Keratinocyte (primary cell): ENCODE results near the gene CFP. TPM values are rescaled to one million over a fixed set of nuclear protein-coding genes. Genes with fewer than 3 reads are reported as not detected.

ENCODE experiments used
- DNase-seq: peaks from one replicate; pipeline ENCODE4 v3.0.0-alpha.2; 2011; ENCODE audit warnings: low read depth, missing footprints, low spot score
- FAIRE-seq: peaks from 2 replicates; lab custom pipeline; 2011; peaks lifted over from hg19 to GRCh38; lab: Jason Lieb, UNC
- H2AFZ ChIP-seq: 2 replicates; pipeline ENCODE4 v1.6.0; 2012; ENCODE audit warnings: low read length, control low read depth, inconsistent platforms; ENCODE audit not compliant: control insufficient read depth
- H3K27ac ChIP-seq: 2 replicates; pipeline ENCODE4 v1.5.1; 2011; ENCODE audit warnings: low read length; ENCODE audit not compliant: control insufficient read depth, insufficient read depth
- H3K27me3 ChIP-seq: 3 replicates; pipeline ENCODE4 v1.6.0; 2011; ENCODE audit warnings: low read length; ENCODE audit not compliant: control insufficient read depth, insufficient read depth; ENCODE audit errors: extremely low read depth
- H3K36me3 ChIP-seq, 2 experiments: 2 replicates in 1 of 2; 3 replicates in 1 of 2; pipeline ENCODE4 v1.5.1; 2011; ENCODE audit warnings: low read length in 2 of 2, mild to moderate bottlenecking in 1 of 2; ENCODE audit not compliant: control insufficient read depth in 2 of 2, insufficient read depth in 2 of 2; ENCODE audit errors: extremely low read depth in 1 of 2
- H3K4me1 ChIP-seq: 3 replicates; pipeline ENCODE4 v1.5.1; 2011; ENCODE audit warnings: low read length; ENCODE audit not compliant: control insufficient read depth, insufficient read depth; ENCODE audit errors: extremely low read depth
- H3K4me2 ChIP-seq: 3 replicates; pipeline ENCODE4 v1.6.0; 2011; ENCODE audit warnings: low read depth, low read length; ENCODE audit not compliant: control insufficient read depth, insufficient read depth; ENCODE audit errors: extremely low read depth
- H3K4me3 ChIP-seq, 3 experiments: fragments of 200-600 bp in 1 of 3; sonication (generic) in 1 of 3; 2 replicates in 2 of 3; 3 replicates in 1 of 3; pipeline ENCODE4 v1.5.1; 2011 to 2016; ENCODE audit warnings: low read length in 3 of 3, mild to moderate bottlenecking in 3 of 3, control low read depth in 2 of 3, inconsistent platforms in 1 of 3, low read depth in 1 of 3, mixed read lengths in 1 of 3, mixed run types in 1 of 3, moderate library complexity in 1 of 3; ENCODE audit not compliant: control insufficient read depth in 2 of 3, insufficient read depth in 2 of 3; ENCODE audit errors: extremely low read depth in 1 of 3
- H3K79me2 ChIP-seq: 2 replicates; pipeline ENCODE4 v1.6.0; 2012; ENCODE audit warnings: low read length; ENCODE audit not compliant: control insufficient read depth, insufficient read depth
- H3K9ac ChIP-seq: 3 replicates; pipeline ENCODE4 v1.6.0; 2011; ENCODE audit warnings: low read length; ENCODE audit not compliant: control insufficient read depth, insufficient read depth; ENCODE audit errors: extremely low read depth
- H3K9me1 ChIP-seq: 3 replicates; pipeline ENCODE4 v1.6.0; 2011; ENCODE audit warnings: low read length; ENCODE audit not compliant: control insufficient read depth, insufficient read depth; ENCODE audit errors: extremely low read depth
- H3K9me3 ChIP-seq: 2 replicates; pipeline ENCODE4 v1.5.1; 2012; ENCODE audit warnings: low read depth, low read length; ENCODE audit not compliant: control insufficient read depth
- H4K20me1 ChIP-seq: 3 replicates; pipeline ENCODE4 v1.6.0; 2011; ENCODE audit warnings: low read length; ENCODE audit not compliant: control insufficient read depth, insufficient read depth; ENCODE audit errors: extremely low read depth
- CTCF ChIP-seq, 3 experiments: IDR thresholded peaks in 1 of 3; conservative IDR thresholded peaks in 1 of 3; optimal IDR thresholded peaks in 1 of 3; 2 replicates in 2 of 3; 3 replicates in 1 of 3; pipeline versions ENCODE3 to v1.5.1; 2011; ENCODE audit warnings: low read length in 3 of 3, mild to moderate bottlenecking in 3 of 3, moderate library complexity in 2 of 3, control low read depth in 1 of 3, inconsistent platforms in 1 of 3; ENCODE audit not compliant: insufficient read depth in 2 of 3; ENCODE audit errors: extremely low read depth in 1 of 3
- EZH2 ChIP-seq: IDR thresholded peaks from one replicate; pipeline ENCODE4 v1.6.1; 2012; ENCODE audit warnings: inconsistent platforms, mild to moderate bottlenecking, low read length, moderate library complexity
- dilution Hi-C: fragments of 300-500 bp; cut with MboI; formaldehyde crosslinking; loops from one replicate; pipeline ENCODE4 v1.7.0; 2020; ENCODE audit warnings: low sequenced_read_pairs; ENCODE audit not compliant: extremely low pct_ligation_motif_present
- polyA plus RNA-seq, 5 experiments: library from polyadenylated mRNA; depleted of rRNA in 3 of 5; stranded (reverse) in 3 of 5; stranded (forward) in 1 of 5; unstranded in 1 of 5; fragments of >200 nt; gene quantifications; 1 replicate in 1 of 5; 2 replicates in 3 of 5; 3 replicates in 1 of 5; pipeline versions ENCODE4 v1.2.1 to v1.2.3, GENCODE V29; 2011 to 2012; ENCODE audit warnings: missing spikeins in 2 of 5, low read depth in 1 of 5, low replicate concordance in 1 of 5

Gene CFP
- polyA plus RNA-seq, 1 donor (not counting 4 experiments of a cell fraction or from before 2014, with no cell fraction given): 0.04 TPM

- Histone ChIP-seq H3K4me2 (no peak overlapping the region), H3K36me3 (no peaks in the 10 kb centered on the region), H3K4me1 (no peaks in the 10 kb centered on the region), H4K20me1 (no peaks in the 10 kb centered on the region), H3K79me2 (no peaks in the 10 kb centered on the region), H3K9me3 (no peaks in the 10 kb centered on the region), H3K27me3 (peaks cover 10% of the 10 kb centered on the region), H2AFZ (no peak overlapping the region), H3K4me3 (no peak overlapping the region), H3K9me1 (no peaks in the 10 kb centered on the region), H3K9ac (no peak overlapping the region), H3K27ac (no peak overlapping the region)
- FAIRE-seq (no peak), DNase-seq (no peak)
- dilution Hi-C loops: no loop called here
- TF ChIP-seq CTCF (optimal IDR thresholded peaks at IDR 0.05 in 1 of 3, IDR thresholded peaks at IDR 0.05 in 1 of 3, conservative IDR thresholded peaks at IDR 0.05 in 1 of 3; ENCODE audit: extremely low read depth in 1 of 3, insufficient read depth in 2 of 3, low read length in 3 of 3): no peak
- TF ChIP-seq EZH2: no peak
These were observed 10.7 kb downstream of the CFP start for GRCh38 chrX:47618923-47619485.

- DNase-seq (no peak), FAIRE-seq (no peak)
- TF ChIP-seq EZH2 (no peak), CTCF (optimal IDR thresholded peaks at IDR 0.05 in 1 of 3, IDR thresholded peaks at IDR 0.05 in 1 of 3, conservative IDR thresholded peaks at IDR 0.05 in 1 of 3; ENCODE audit: extremely low read depth in 1 of 3, insufficient read depth in 2 of 3, low read length in 3 of 3) (no peak)
- H3K9me3 ChIP-seq: no peaks in the 10 kb centered on the region
- H3K4me1 ChIP-seq: no peaks in the 10 kb centered on the region
- no peak overlapping the region for H3K4me3 ChIP-seq
- no peak overlapping the region for H3K9ac ChIP-seq
- no peaks in the 10 kb centered on the region for H4K20me1 ChIP-seq
- H2AFZ ChIP-seq: no peak overlapping the region
- no peaks in the 10 kb centered on the region for H3K79me2 ChIP-seq
- no peaks in the 10 kb centered on the region for H3K9me1 ChIP-seq
- no peaks in the 10 kb centered on the region for H3K36me3 ChIP-seq
- dilution Hi-C loops: no loop called here
- H3K4me2 ChIP-seq: no peak overlapping the region
- no peaks in the 10 kb centered on the region for H3K27me3 ChIP-seq
- H3K27ac ChIP-seq: no peak overlapping the region
These were observed 15.1 kb downstream of the CFP start for GRCh38 chrX:47614618-47615017.
